ENCODE results near the gene TCHHL1. TPM values are rescaled to one million over a fixed set of nuclear protein-coding genes. Genes with fewer than 3 reads are reported as not detected.

The TCHHL1 gene
- total and polyA plus RNA-seq, 9 of the 15 experiments (the other 6 are each of a cell fraction or from before 2014, with no cell fraction given): not detected

GRCh38 chr1:152034654-152035538 lies 54.0 kb downstream of the TCHHL1 start (continued):
- TF ChIP-seq, protein P1, sequence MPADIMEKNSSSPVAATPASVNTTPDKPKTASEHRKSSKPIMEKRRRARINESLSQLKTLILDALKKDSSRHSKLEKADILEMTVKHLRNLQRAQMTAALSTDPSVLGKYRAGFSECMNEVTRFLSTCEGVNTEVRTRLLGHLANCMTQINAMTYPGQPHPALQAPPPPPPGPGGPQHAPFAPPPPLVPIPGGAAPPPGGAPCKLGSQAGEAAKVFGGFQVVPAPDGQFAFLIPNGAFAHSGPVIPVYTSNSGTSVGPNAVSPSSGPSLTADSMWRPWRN (IDR thresholded peaks at IDR 0.05; ENCODE audit: low read depth): no peak; the same call in 1 of the 2 replicates

DNA sequence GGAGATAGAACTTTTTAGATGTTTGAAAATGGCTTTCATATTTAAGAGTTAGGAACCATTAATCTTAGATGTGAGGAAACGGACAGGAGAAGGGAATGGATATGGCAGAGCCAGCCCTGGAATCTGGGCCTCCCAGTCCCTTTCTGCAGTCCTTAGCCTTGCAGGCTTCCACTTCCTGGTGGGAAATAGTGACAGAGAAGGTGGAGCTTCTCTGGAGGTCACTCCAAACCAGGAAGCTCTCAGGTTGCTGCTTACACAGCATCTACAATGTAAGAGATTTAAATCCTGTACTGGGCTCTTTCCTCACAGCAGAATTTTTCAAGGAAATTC lies 54.6 kb downstream of the TCHHL1 start:
- Histone ChIP-seq H3K9me3 (replicated peaks; ENCODE audit: control insufficient read depth, insufficient read depth, low read depth, low read length) (no peaks in the 10 kb centered on the region), H3K9me1 (ENCODE audit: control insufficient read depth, insufficient read depth, low read length) (no peaks in the 10 kb centered on the region), H3K27me3 (ENCODE audit: control insufficient read depth in 2 of 2, insufficient read depth in 2 of 2, low read length in 2 of 2) (no peaks in the 10 kb centered on the region), H3K79me2 (ENCODE audit: control insufficient read depth, insufficient read depth, low read length) (peaks cover 38% of the 10 kb centered on the region), H3K4me1 (replicated peaks in 1 of 2; ENCODE audit: control insufficient read depth in 2 of 2, insufficient read depth in 2 of 2, low read length in 2 of 2) (peaks cover 18 to 22% of the 10 kb centered on the region in 2 experiments), H4K20me1 (replicated peaks; ENCODE audit: control insufficient read depth, insufficient read depth, low read length) (no peaks in the 10 kb centered on the region), H3K9ac (ENCODE audit: insufficient read depth in 1 of 2, low read depth in 2 of 2, low read length in 2 of 2) (peak overlapping the region; percentile 56 to 78; a peak in 3 of 4 replicates), H2AFZ (ENCODE audit: low read depth, low read length) (peak overlapping the region; percentile 76), H3K36me3 (ENCODE audit: control insufficient read depth, insufficient read depth, low read length) (peaks cover 35% of the 10 kb centered on the region), H3K4me2 (ENCODE audit: insufficient read depth, low read length) (peak overlapping the region; percentile 92), H3K4me3 (peak overlapping the region; percentile 55; the same call in 1 of the 2 replicates), H3K27ac (ENCODE audit: extremely low read depth, low read depth, low read length) (peak overlapping the region; percentile 79)
- 0% methylated on average over 1 of the region's 1 CpG for WGBS (ENCODE audit: insufficient coverage, low coverage, missing lambda C conversion rate)
- no peak for DNase-seq (ENCODE audit: extremely low read depth in 1 of 4, low spot score in 3 of 4)
- POLR2A ChIA-PET: interaction anchor here (0.6 to 3.8 kb wide), 12 partner anchors 9 to 125 kb away, joined by 3 to 37 read pairs (median 4); no protein-coding TSS in a partner anchor
- peak; percentile 8 for ATAC-seq
- no peak for FAIRE-seq
- no TSS peak for BruUV-seq (replicated peaks)
- intact Hi-C loops (cut with micrococcal nuclease) (no loop called here), in situ Hi-C loops (cut with MboI) (no loop called here)
- CTCF ChIA-PET (ENCODE audit: low intra/inter-chr PET ratio): no interaction called here
- TF ChIP-seq TRIM24 (IDR thresholded peaks at IDR 0.05): no peak
- no peak for TF ChIP-seq ZNF644 (tag; IDR thresholded peaks at IDR 0.05; ENCODE audit: low read depth)
- TF ChIP-seq SIN3A (IDR thresholded peaks at IDR 0.05; ENCODE audit: borderline replicate concordance in 2 of 2, control insufficient read depth in 1 of 2, low read depth in 2 of 2, low read length in 2 of 2): peak in 1 of 2 experiments; percentile 53; a peak in 1 of 4 replicates
- TF ChIP-seq PHF20 (IDR thresholded peaks at IDR 0.05; ENCODE audit: partially characterized antibody): peak; percentile 36
- TF ChIP-seq BMI1 (IDR thresholded peaks at IDR 0.05; ENCODE audit: low read length): no peak
- TF ChIP-seq ARHGAP35 (IDR thresholded peaks at IDR 0.05; ENCODE audit: partially characterized antibody): no peak
- TF ChIP-seq NR2C2 (CRISPR knock-in tag; IDR thresholded peaks at IDR 0.05): no peak
- 0 out of 2 replicates have a peak, but pooled peaks have one; percentile 48 for TF ChIP-seq NR2C2 (tag; IDR thresholded peaks at IDR 0.05)
- TF ChIP-seq RBM39 (optimal IDR thresholded peaks at IDR 0.05; ENCODE audit: low read depth, low read length): no peak
- TF ChIP-seq HDGF (IDR thresholded peaks at IDR 0.05): no peak
- TF ChIP-seq, protein P2, sequence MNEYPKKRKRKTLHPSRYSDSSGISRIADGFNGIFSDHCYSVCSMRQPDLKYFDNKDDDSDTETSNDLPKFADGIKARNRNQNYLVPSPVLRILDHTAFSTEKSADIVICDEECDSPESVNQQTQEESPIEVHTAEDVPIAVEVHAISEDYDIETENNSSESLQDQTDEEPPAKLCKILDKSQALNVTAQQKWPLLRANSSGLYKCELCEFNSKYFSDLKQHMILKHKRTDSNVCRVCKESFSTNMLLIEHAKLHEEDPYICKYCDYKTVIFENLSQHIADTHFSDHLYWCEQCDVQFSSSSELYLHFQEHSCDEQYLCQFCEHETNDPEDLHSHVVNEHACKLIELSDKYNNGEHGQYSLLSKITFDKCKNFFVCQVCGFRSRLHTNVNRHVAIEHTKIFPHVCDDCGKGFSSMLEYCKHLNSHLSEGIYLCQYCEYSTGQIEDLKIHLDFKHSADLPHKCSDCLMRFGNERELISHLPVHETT (CRISPR knock-in tag; conservative IDR thresholded peaks at IDR 0.05 in 1 of 2, IDR thresholded peaks at IDR 0.05 in 1 of 2): 0 out of 4 replicates have a peak, but pooled peaks of 1 of the 2 experiments have one; percentile 11
- TF ChIP-seq ETV6 (IDR thresholded peaks at IDR 0.05; ENCODE audit: borderline replicate concordance in 1 of 2, low read depth in 2 of 2, low read length in 1 of 2): 0 out of 4 replicates have a peak, but pooled peaks of 1 of the 2 experiments have one; percentile 8
- TF ChIP-seq ETV6 (CRISPR knock-in tag; IDR thresholded peaks at IDR 0.05; ENCODE audit: borderline replicate concordance): no peak
- TF ChIP-seq LARP7 (IDR thresholded peaks at IDR 0.05): 0 out of 2 replicates have a peak, but pooled peaks have one; percentile 17
- TF ChIP-seq, protein P3, sequence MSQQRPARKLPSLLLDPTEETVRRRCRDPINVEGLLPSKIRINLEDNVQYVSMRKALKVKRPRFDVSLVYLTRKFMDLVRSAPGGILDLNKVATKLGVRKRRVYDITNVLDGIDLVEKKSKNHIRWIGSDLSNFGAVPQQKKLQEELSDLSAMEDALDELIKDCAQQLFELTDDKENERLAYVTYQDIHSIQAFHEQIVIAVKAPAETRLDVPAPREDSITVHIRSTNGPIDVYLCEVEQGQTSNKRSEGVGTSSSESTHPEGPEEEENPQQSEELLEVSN (IDR thresholded peaks at IDR 0.05; ENCODE audit: borderline replicate concordance in 1 of 2, extremely low read depth in 1 of 2, insufficient read depth in 1 of 2, insufficient read length in 1 of 2, low read depth in 1 of 2, low read length in 1 of 2, poor library complexity in 1 of 2, severe bottlenecking in 1 of 2): peak in 1 of 2 experiments; percentile 3
